Endothelial cell of umbilical vein (primary cell): ENCODE data around the gene PLK1. TPM values are rescaled to one million over a fixed set of nuclear protein-coding genes. Genes with fewer than 3 reads are reported as not detected.

Source experiments
- BruUV-seq: library from RNA; stranded (reverse); fragments of 400-500 nt; replicated peaks from 2 replicates; lab custom pipeline; 2021; lab: Mats Ljungman, UMichigan
- CTCF ChIA-PET: fragments of 300-600, 350-600 bp; sonication (Branson Sonifier 250); formaldehyde crosslinking; loops from one replicate; lab custom pipeline; 2021; ENCODE audit warnings: antibody characterized with exemption, inconsistent platforms; lab: Charles Lee
- POLR2A ChIA-PET: fragments of 300-600, 350-600 bp; sonication (Branson Sonifier 250); formaldehyde crosslinking; loops from one replicate; lab custom pipeline; 2021; ENCODE audit warnings: antibody characterized with exemption, inconsistent platforms; lab: Charles Lee
- DNase-seq: peaks from one replicate; pipeline ENCODE4 v3.0.0-alpha.2; 2011; ENCODE audit warnings: low read depth, low spot score
- FAIRE-seq: peaks from 2 replicates; lab custom pipeline; 2011; peaks lifted over from hg19 to GRCh38; lab: Jason Lieb, UNC
- H2AFZ ChIP-seq: 2 replicates; pipeline ENCODE4 v1.6.0; 2012; ENCODE audit warnings: low read depth, low read length, control low read depth, inconsistent platforms
- H3K27ac ChIP-seq: 2 replicates; pipeline ENCODE4 v1.5.1; 2011; ENCODE audit warnings: low read depth, mild to moderate bottlenecking, control low read depth, low read length, moderate library complexity; ENCODE audit not compliant: insufficient read depth
- H3K27me3 ChIP-seq, 2 experiments: 2 replicates each; pipeline versions ENCODE4 v1.6.0 to v1.6.1; 2011; ENCODE audit warnings: low read length in 2 of 2, mixed read lengths in 1 of 2; ENCODE audit not compliant: control insufficient read depth in 2 of 2, insufficient read depth in 2 of 2
- H3K36me3 ChIP-seq, 2 experiments: 2 replicates in 1 of 2; 3 replicates in 1 of 2; pipeline ENCODE4 v1.5.1; 2011; ENCODE audit warnings: low read length in 2 of 2, mild to moderate bottlenecking in 1 of 2, moderate library complexity in 1 of 2; ENCODE audit not compliant: control insufficient read depth in 2 of 2, insufficient read depth in 2 of 2; ENCODE audit errors: extremely low read depth in 1 of 2
- H3K4me1 ChIP-seq: 3 replicates; pipeline ENCODE4 v1.5.1; 2011; ENCODE audit warnings: mild to moderate bottlenecking, low read length; ENCODE audit not compliant: control insufficient read depth, insufficient read depth; ENCODE audit errors: extremely low read depth
- H3K4me2 ChIP-seq: 2 replicates; pipeline ENCODE4 v1.6.1; 2011; ENCODE audit warnings: low read length, control low read depth, mixed read lengths; ENCODE audit not compliant: insufficient read depth
- H3K4me3 ChIP-seq, 3 experiments: fragments of 200-600 bp in 1 of 3; sonication (generic), shearing (Covaris generic) in 1 of 3; replicated peaks in 1 of 3; 2 replicates each; pipeline ENCODE4 v1.5.1; 2011 to 2016; ENCODE audit warnings: control low read depth in 3 of 3, low read length in 3 of 3, mild to moderate bottlenecking in 2 of 3, inconsistent platforms in 1 of 3, low read depth in 1 of 3, moderate library complexity in 1 of 3; ENCODE audit not compliant: insufficient read depth in 1 of 3
- H3K79me2 ChIP-seq: 2 replicates; pipeline ENCODE4 v1.6.0; 2012; ENCODE audit warnings: low read length, inconsistent platforms; ENCODE audit not compliant: control insufficient read depth, insufficient read depth
- H3K9ac ChIP-seq: replicated peaks from 2 replicates; pipeline ENCODE3; 2011; ENCODE audit warnings: low read length, control low read depth; ENCODE audit not compliant: insufficient read depth; ENCODE audit errors: extremely low read depth
- H3K9me1 ChIP-seq: replicated peaks from 3 replicates; pipeline ENCODE4 v1.6.0; 2011; ENCODE audit warnings: mild to moderate bottlenecking, low read length; ENCODE audit not compliant: control insufficient read depth, insufficient read depth; ENCODE audit errors: extremely low read depth
- H3K9me3 ChIP-seq: replicated peaks from 2 replicates; pipeline ENCODE4 v1.5.1; 2012; ENCODE audit warnings: low read length, inconsistent platforms; ENCODE audit not compliant: control insufficient read depth, insufficient read depth
- H4K20me1 ChIP-seq: replicated peaks from 2 replicates; pipeline ENCODE3; 2011; ENCODE audit warnings: mild to moderate bottlenecking, low read length; ENCODE audit not compliant: control insufficient read depth, insufficient read depth; ENCODE audit errors: extremely low read depth
- EZH2 ChIP-seq: IDR thresholded peaks from 2 replicates; pipeline ENCODE4 v1.6.1; 2012; ENCODE audit warnings: borderline replicate concordance, low read depth, mild to moderate bottlenecking, moderate library complexity, low read length, inconsistent platforms; ENCODE audit not compliant: severe bottlenecking
- FOS ChIP-seq: IDR thresholded peaks from 2 replicates; pipeline ENCODE4 v1.6.1; 2011; ENCODE audit warnings: mild to moderate bottlenecking, low read length, moderate library complexity, borderline replicate concordance; ENCODE audit not compliant: insufficient read depth
- GATA2 ChIP-seq: IDR thresholded peaks from 2 replicates; pipeline ENCODE4 v1.7.0; 2011; ENCODE audit warnings: low read depth, mild to moderate bottlenecking, moderate library complexity, mixed read lengths, low read length; ENCODE audit not compliant: insufficient read length, insufficient read depth
- JUN ChIP-seq: IDR thresholded peaks from 2 replicates; pipeline ENCODE4 v1.6.1; 2011; ENCODE audit warnings: borderline replicate concordance, low read depth; ENCODE audit not compliant: insufficient read length, insufficient read depth
- MYC ChIP-seq: IDR thresholded peaks from one replicate; pipeline ENCODE4 v1.6.1; 2011; ENCODE audit warnings: mild to moderate bottlenecking, low read depth, low read length
- POLR2A ChIP-seq: IDR thresholded peaks from 2 replicates; pipeline ENCODE4 v1.6.1; 2012; ENCODE audit warnings: low read depth, mild to moderate bottlenecking, control low read depth, low read length
- POLR2AphosphoS5 ChIP-seq: IDR thresholded peaks from 2 replicates; pipeline ENCODE4 v1.6.1; 2012; ENCODE audit warnings: low read depth, mild to moderate bottlenecking, control low read depth, low read length, moderate library complexity; ENCODE audit not compliant: insufficient read depth
- dilution Hi-C: fragments of 300-500 bp; cut with MboI; formaldehyde crosslinking; loops from one replicate; pipeline ENCODE4 v1.15.0; 2019; ENCODE audit warnings: low sequenced_read_pairs; ENCODE audit not compliant: extremely low pct_ligation_motif_present
- intact Hi-C: fragments of 100-400 bp; cut with micrococcal nuclease; formaldehyde crosslinking; loops from one replicate; pipeline ENCODE4 v1.10.0; 2022
- polyA plus RNA-seq, 4 experiments: library from polyadenylated mRNA; depleted of rRNA in 3 of 4; stranded (reverse) in 3 of 4; unstranded in 1 of 4; fragments of >200 nt; gene quantifications; 2 replicates each; pipeline versions ENCODE4 v1.2.1 to v1.2.3, GENCODE V29; 2011 to 2012; ENCODE audit warnings: missing spikeins in 1 of 4
- total RNA-seq: library from RNA; stranded (reverse); gene quantifications from 2 replicates; pipeline ENCODE4 v1.2.3, GENCODE V29; 2021
- TF ChIP-seq, protein P1 (sequence below), 2 donors: IDR thresholded peaks; 1 replicate in 1 of 2; 2 replicates in 1 of 2; pipeline ENCODE4 v1.5.1; 2011; ENCODE audit warnings: low read length in 2 of 2, mild to moderate bottlenecking in 2 of 2, moderate library complexity in 2 of 2, control low read depth in 1 of 2, inconsistent platforms in 1 of 2, low read depth in 1 of 2; ENCODE audit not compliant: insufficient read depth in 1 of 2; ENCODE audit errors: extremely low read depth in 1 of 2
- TF ChIP-seq, protein P2 (sequence below): IDR thresholded peaks from 2 replicates; pipeline ENCODE4 v1.6.1; 2011; ENCODE audit not compliant: insufficient read depth, insufficient read length

Gene PLK1
- total and polyA plus RNA-seq, 2 donors (not counting 3 experiments of a cell fraction or from before 2014, with no cell fraction given): 94.9 to 109 TPM

DNA sequence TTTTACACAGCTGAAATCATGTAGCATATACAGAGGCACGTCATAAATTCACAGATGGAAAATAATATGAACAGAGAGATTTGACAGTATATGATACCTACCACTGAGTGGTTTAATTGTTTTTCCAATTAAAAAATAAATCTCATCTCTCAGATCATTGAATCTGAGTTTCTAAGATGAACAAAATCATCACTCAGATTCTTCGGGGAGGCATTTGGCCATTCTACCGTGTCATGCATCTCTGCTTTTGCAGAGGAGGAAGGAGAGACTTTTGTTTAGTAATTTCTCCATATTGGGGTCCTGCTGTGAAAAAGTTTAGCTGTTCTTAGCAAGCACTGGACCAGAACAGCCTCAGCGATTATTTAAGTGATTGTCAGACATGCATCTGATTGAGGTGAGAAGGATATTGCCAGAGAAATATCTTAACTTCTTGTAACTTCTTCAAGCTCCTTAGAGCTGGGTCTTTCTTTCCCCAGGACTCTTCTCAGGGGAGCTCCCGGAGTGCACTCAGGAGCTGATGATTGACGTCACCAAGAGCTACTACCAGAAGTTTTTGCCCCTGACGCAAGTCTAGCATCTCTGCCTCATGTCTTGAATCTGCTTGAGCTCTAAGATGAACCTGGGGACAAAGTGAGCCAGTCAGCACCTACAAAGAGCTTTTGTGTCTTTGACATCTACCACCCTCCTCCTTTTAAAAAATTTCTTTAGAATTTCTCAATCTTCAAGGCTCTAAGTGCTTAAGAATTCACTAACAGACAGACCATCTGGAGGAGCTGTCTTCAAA lies 11.9 kb upstream of the PLK1 start:
- BruUV-seq: no TSS peak
- H3K9me3 ChIP-seq: no peaks in the 10 kb centered on the region
- TF ChIP-seq POLR2AphosphoS5 (no peak), GATA2 (no peak), JUN (no peak), FOS (no peak), POLR2A (no peak), EZH2 (no peak), MYC (no peak)
- TF ChIP-seq, protein P1, sequence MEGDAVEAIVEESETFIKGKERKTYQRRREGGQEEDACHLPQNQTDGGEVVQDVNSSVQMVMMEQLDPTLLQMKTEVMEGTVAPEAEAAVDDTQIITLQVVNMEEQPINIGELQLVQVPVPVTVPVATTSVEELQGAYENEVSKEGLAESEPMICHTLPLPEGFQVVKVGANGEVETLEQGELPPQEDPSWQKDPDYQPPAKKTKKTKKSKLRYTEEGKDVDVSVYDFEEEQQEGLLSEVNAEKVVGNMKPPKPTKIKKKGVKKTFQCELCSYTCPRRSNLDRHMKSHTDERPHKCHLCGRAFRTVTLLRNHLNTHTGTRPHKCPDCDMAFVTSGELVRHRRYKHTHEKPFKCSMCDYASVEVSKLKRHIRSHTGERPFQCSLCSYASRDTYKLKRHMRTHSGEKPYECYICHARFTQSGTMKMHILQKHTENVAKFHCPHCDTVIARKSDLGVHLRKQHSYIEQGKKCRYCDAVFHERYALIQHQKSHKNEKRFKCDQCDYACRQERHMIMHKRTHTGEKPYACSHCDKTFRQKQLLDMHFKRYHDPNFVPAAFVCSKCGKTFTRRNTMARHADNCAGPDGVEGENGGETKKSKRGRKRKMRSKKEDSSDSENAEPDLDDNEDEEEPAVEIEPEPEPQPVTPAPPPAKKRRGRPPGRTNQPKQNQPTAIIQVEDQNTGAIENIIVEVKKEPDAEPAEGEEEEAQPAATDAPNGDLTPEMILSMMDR (IDR thresholded peaks at IDR 0.05; ENCODE audit: extremely low read depth in 1 of 2, insufficient read depth in 1 of 2, low read depth in 1 of 2, low read length in 2 of 2): no peak
- TF ChIP-seq, protein P2, sequence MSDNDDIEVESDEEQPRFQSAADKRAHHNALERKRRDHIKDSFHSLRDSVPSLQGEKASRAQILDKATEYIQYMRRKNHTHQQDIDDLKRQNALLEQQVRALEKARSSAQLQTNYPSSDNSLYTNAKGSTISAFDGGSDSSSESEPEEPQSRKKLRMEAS: no peak
- H2AFZ ChIP-seq: no peak overlapping the region
- peaks cover 34 to 46% of the 10 kb centered on the region in 2 experiments for H3K36me3 ChIP-seq
- H3K27ac ChIP-seq: no peak overlapping the region
- DNase-seq (no peak), FAIRE-seq (no peak)
- H4K20me1 ChIP-seq: no peaks in the 10 kb centered on the region
- POLR2A ChIA-PET: no interaction called here
- intact Hi-C loops (no loop called here), dilution Hi-C loops (no loop called here)
- peaks cover 20% of the 10 kb centered on the region for H3K4me1 ChIP-seq
- no peaks in the 10 kb centered on the region for H3K9me1 ChIP-seq
- no peak overlapping the region for H3K4me2 ChIP-seq
- H3K79me2 ChIP-seq: peaks cover 4% of the 10 kb centered on the region
- no peaks in the 10 kb centered on the region for H3K27me3 ChIP-seq
- no peak overlapping the region for H3K4me3 ChIP-seq
- CTCF ChIA-PET: no interaction called here
- no peak overlapping the region for H3K9ac ChIP-seq
